SU-DHL-6 (cell line): ENCODE results near the gene OR2AJ1.

Experiments used
- H2AFZ ChIP-seq: fragments of 200-600 bp; sonication (generic); 2 replicates; pipeline ENCODE4 v1.6.1; 2014; ENCODE audit warnings: low read depth, mild to moderate bottlenecking, moderate library complexity, mixed read lengths, antibody characterized with exemption, low read length; ENCODE audit not compliant: severe bottlenecking
- H3F3A ChIP-seq: fragments of 200-600 bp; shearing (Covaris generic); 2 replicates; pipeline ENCODE4 v1.6.0; 2016; ENCODE audit warnings: antibody characterized with exemption, mild to moderate bottlenecking; ENCODE audit not compliant: insufficient read depth
- H3K27ac ChIP-seq: fragments of 200-600 bp; sonication (generic); 2 replicates; pipeline ENCODE4 v1.5.1; 2016; ENCODE audit warnings: low read depth, mild to moderate bottlenecking, low read length, moderate library complexity, mixed read lengths
- H3K27me3 ChIP-seq: fragments of 200-600 bp; sonication (generic), shearing (Covaris generic); 2 replicates; pipeline ENCODE4 v1.6.0; 2014; ENCODE audit warnings: mild to moderate bottlenecking, low read length
- H3K36me3 ChIP-seq: fragments of 200-600 bp; sonication (generic); 2 replicates; pipeline ENCODE4 v1.6.1; 2014; ENCODE audit warnings: mild to moderate bottlenecking, low read length, mixed read lengths
- H3K4me2 ChIP-seq: fragments of 300-600, 200-600 bp; shearing (Covaris generic), sonication (generic); 2 replicates; pipeline ENCODE4 v1.6.0; 2014; ENCODE audit warnings: low read length, low read depth, mild to moderate bottlenecking; ENCODE audit not compliant: poor library complexity, severe bottlenecking
- H3K4me3 ChIP-seq: fragments of 200-600 bp; sonication (generic); 2 replicates; pipeline ENCODE4 v1.5.1; 2014; ENCODE audit warnings: antibody characterized with exemption, low read length, mild to moderate bottlenecking, mixed read lengths; ENCODE audit not compliant: insufficient read depth, poor library complexity, severe bottlenecking
- H3K79me2 ChIP-seq: fragments of 200-600 bp; sonication (generic); 2 replicates; pipeline ENCODE4 v1.6.1; 2014; ENCODE audit warnings: mild to moderate bottlenecking, low read length, moderate library complexity; ENCODE audit not compliant: insufficient read depth
- H3K9ac ChIP-seq: fragments of 200-600 bp; sonication (generic); 2 replicates; pipeline ENCODE4 v1.7.0; 2014; ENCODE audit warnings: mild to moderate bottlenecking, low read length
- H3K9me2 ChIP-seq: fragments of 200-600 bp; sonication (generic); replicated peaks from 2 replicates; pipeline ENCODE4 v1.6.1; 2014; ENCODE audit warnings: low read length; ENCODE audit not compliant: insufficient read depth
- H3K9me3 ChIP-seq: fragments of 200-600 bp; sonication (generic); 2 replicates; pipeline ENCODE4 v1.6.1; 2014; ENCODE audit warnings: low read length, mixed read lengths; ENCODE audit not compliant: insufficient read depth
- H4K20me1 ChIP-seq: fragments of 200-600 bp; sonication (generic); 2 replicates; pipeline ENCODE4 v1.6.1; 2014; ENCODE audit warnings: low read depth, mild to moderate bottlenecking, antibody characterized with exemption, low read length, moderate library complexity, mixed read lengths
- CTCF ChIP-seq: fragments of 200-600 bp; sonication (generic); IDR thresholded peaks from one replicate; pipeline ENCODE4 v1.5.1; 2017; ENCODE audit warnings: antibody characterized with exemption, mild to moderate bottlenecking, low read length, moderate library complexity; ENCODE audit not compliant: insufficient read depth, poor library complexity, severe bottlenecking
- EZH2phosphoT487 ChIP-seq: fragments of 200-600 bp; sonication (generic), shearing (Covaris generic); conservative IDR thresholded peaks from 2 replicates; pipeline ENCODE4 v1.6.1; 2018; ENCODE audit warnings: mild to moderate bottlenecking, antibody characterized with exemption, low read length, moderate library complexity, mixed read lengths

Gene OR2AJ1

GRCh38 chr1:247905910-247906503, 18.7 kb upstream of the OR2AJ1 start:
- no peak overlapping the region for H3K4me2 ChIP-seq
- H3K9me3 ChIP-seq = no peaks in the 10 kb centered on the region
- H3F3A ChIP-seq = no peaks in the 10 kb centered on the region
- no peaks in the 10 kb centered on the region for H3K9me2 ChIP-seq
- H3K36me3 ChIP-seq = no peaks in the 10 kb centered on the region
- H3K27me3 ChIP-seq = no peaks in the 10 kb centered on the region
- no peak overlapping the region for H3K9ac ChIP-seq
- TF ChIP-seq EZH2phosphoT487 = no peak
- TF ChIP-seq CTCF = no peak
- no peak overlapping the region for H3K27ac ChIP-seq
- no peaks in the 10 kb centered on the region for H3K79me2 ChIP-seq
- H2AFZ ChIP-seq = no peak overlapping the region
- no peak overlapping the region for H3K4me3 ChIP-seq
- no peaks in the 10 kb centered on the region for H4K20me1 ChIP-seq

- H3K4me3 ChIP-seq = no peak overlapping the region
- no peaks in the 10 kb centered on the region for H3K27me3 ChIP-seq
- no peak overlapping the region for H2AFZ ChIP-seq
- no peaks in the 10 kb centered on the region for H3K36me3 ChIP-seq
- TF ChIP-seq EZH2phosphoT487 (no peak), CTCF (no peak)
- no peaks in the 10 kb centered on the region for H3K9me3 ChIP-seq
- no peak overlapping the region for H3K9ac ChIP-seq
- no peaks in the 10 kb centered on the region for H3K79me2 ChIP-seq
- H4K20me1 ChIP-seq = no peaks in the 10 kb centered on the region
- no peaks in the 10 kb centered on the region for H3K9me2 ChIP-seq
- H3F3A ChIP-seq = no peaks in the 10 kb centered on the region
- H3K4me2 ChIP-seq = no peak overlapping the region
- no peak overlapping the region for H3K27ac ChIP-seq
Measured at GRCh38 chr1:247906504-247907047, 18.1 kb upstream of the OR2AJ1 start.

GRCh38 chr1:247908766-247909165, 15.9 kb upstream of the OR2AJ1 start:
- Histone ChIP-seq H3K9me2 (no peaks in the 10 kb centered on the region), H3K27ac (no peak overlapping the region), H3K9ac (no peak overlapping the region), H3K27me3 (no peaks in the 10 kb centered on the region), H3K9me3 (no peaks in the 10 kb centered on the region), H4K20me1 (no peaks in the 10 kb centered on the region), H2AFZ (no peak overlapping the region), H3K4me2 (no peak overlapping the region), H3K36me3 (no peaks in the 10 kb centered on the region), H3K4me3 (no peak overlapping the region), H3F3A (no peaks in the 10 kb centered on the region), H3K79me2 (no peaks in the 10 kb centered on the region)
- TF ChIP-seq EZH2phosphoT487 (no peak), CTCF (no peak)
